Lung (tissue), 12 donors: ENCODE data around the gene MYL7. TPM values are rescaled to one million over a fixed set of nuclear protein-coding genes. Genes with fewer than 3 reads are reported as not detected.

ENCODE experiments used
- ATAC-seq: fragments of 200-7000 bp; cut with Tn5 transposase; one replicate; pipeline ENCODE4 v1.9.1; 2020; ENCODE audit warnings: moderate number of reproducible peaks; ENCODE audit not compliant: insufficient read depth, low FRiP score
- DNase-seq, 3 donors: peaks; one replicate each; pipeline ENCODE4 v3.0.0-alpha.2; 2013 to 2017
- H3K27ac ChIP-seq, 2 donors: one replicate each; pipeline ENCODE4 v1.5.1; 2013; ENCODE audit warnings: mild to moderate bottlenecking in 2 of 2, moderate library complexity in 2 of 2, control low read depth in 1 of 2, inconsistent platforms in 1 of 2, low read depth in 1 of 2, low read length in 1 of 2
- H3K27me3 ChIP-seq, 3 donors: one replicate each; pipeline ENCODE4 v1.5.1; 2013; ENCODE audit warnings: low read length in 2 of 3; ENCODE audit not compliant: control insufficient read depth in 3 of 3, insufficient read depth in 3 of 3
- H3K36me3 ChIP-seq, 4 donors: one replicate each; pipeline ENCODE4 v1.5.1; 2013; ENCODE audit warnings: low read length in 4 of 4, mild to moderate bottlenecking in 1 of 4, moderate library complexity in 1 of 4; ENCODE audit not compliant: control insufficient read depth in 4 of 4, insufficient read depth in 4 of 4
- H3K4me1 ChIP-seq, 5 donors: one replicate each; pipeline ENCODE4 v1.5.1; 2013; ENCODE audit warnings: low read length in 5 of 5, mild to moderate bottlenecking in 2 of 5, moderate library complexity in 1 of 5; ENCODE audit not compliant: control insufficient read depth in 5 of 5, insufficient read depth in 5 of 5
- H3K4me3 ChIP-seq: one replicate; pipeline ENCODE4 v1.5.1; 2013; ENCODE audit warnings: mild to moderate bottlenecking, control low read depth, moderate library complexity
- H3K9ac ChIP-seq, 2 donors: one replicate each; pipeline ENCODE4 v1.5.1; 2013; ENCODE audit warnings: low read length in 2 of 2, control low read depth in 1 of 2; ENCODE audit not compliant: insufficient read depth in 1 of 2
- H3K9me3 ChIP-seq, 4 donors: one replicate each; pipeline ENCODE4 v1.5.1; 2013; ENCODE audit warnings: low read length in 3 of 4, mild to moderate bottlenecking in 1 of 4, moderate library complexity in 1 of 4; ENCODE audit not compliant: control insufficient read depth in 4 of 4, insufficient read depth in 3 of 4
- WGBS, 2 donors: extraction: QIAGEN DNeasy Blood & Tissue Kit; methylation state at CpG; one replicate each; pipeline ENCODE4 v1.1.7; 2013; 5-methylcytosine and 5-hydroxymethylcytosine counted together
- polyA plus RNA-seq, 2 donors: library from polyadenylated mRNA; stranded (reverse); fragments of 200-250 nt; gene quantifications; one replicate each; pipeline ENCODE4 v1.2.1, GENCODE V29; 2013
- total RNA-seq, 2 donors: library from RNA; depleted of rRNA in 1 of 2; stranded (reverse); fragments of >200 nt in 1 of 2; gene quantifications; one replicate each; pipeline ENCODE4 v1.2.1, GENCODE V29; 2014 to 2021
- TF ChIP-seq, protein P1 (sequence below): IDR thresholded peaks from 2 replicates; pipeline ENCODE4 v1.5.1; 2012; ENCODE audit warnings: mild to moderate bottlenecking; ENCODE audit errors: control extremely low read depth, extremely low read depth
- donor health status: control.
- donor health status: control.
- donor health status: Bipolar disorder and iron deficiency.
- donor health status: healthy.
- donor health status: DM: yes; HTN: yes; CAD: no.

The MYL7 gene
- total and polyA plus RNA-seq, 4 donors = 0.08 to 13.0 TPM; not detected in 2

DNA sequence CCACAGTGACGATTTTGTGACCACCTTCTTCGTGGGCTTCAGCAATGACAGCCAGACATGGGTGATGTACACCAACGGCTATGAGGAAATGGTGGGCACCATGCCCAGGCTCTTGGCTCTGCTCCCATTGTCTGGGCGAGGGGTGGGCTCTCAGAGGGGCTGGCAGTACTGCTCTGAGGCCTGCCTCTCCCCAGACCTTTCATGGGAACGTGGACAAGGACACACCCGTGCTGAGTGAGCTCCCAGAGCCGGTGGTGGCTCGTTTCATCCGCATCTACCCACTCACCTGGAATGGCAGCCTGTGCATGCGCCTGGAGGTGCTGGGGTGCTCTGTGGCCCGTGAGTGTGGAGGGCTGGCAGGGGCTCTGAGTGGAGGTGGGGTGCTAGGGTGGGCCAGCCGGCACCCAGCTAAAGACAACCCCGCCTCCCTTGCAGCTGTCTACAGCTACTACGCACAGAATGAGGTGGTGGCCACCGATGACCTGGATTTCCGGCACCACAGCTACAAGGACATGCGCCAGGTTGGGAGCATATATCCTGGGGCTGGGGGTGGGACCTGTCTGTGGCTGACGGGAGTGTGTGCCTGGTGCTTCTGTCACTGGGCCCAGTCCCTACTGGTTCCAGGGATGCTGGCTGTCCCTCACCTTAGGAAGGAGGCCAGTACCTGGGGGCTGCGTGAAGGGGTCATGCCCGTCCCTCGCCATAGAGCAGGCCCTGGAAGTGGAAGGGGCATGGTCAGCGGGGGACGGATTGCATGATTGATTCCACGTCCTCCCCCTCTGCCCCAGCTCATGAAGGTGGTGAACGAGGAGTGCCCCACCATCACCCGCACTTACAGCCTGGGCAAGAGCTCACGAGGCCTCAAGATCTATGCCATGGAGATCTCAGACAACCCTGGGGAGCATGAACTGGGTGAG, 30.2 kb downstream of the MYL7 start:
- H3K27me3 ChIP-seq = no peaks in the 10 kb centered on the region
- no peak overlapping the region for H3K4me3 ChIP-seq
- no peaks in the 10 kb centered on the region for H3K9me3 ChIP-seq
- no peak overlapping the region for H3K9ac ChIP-seq
- TF ChIP-seq, protein P1, sequence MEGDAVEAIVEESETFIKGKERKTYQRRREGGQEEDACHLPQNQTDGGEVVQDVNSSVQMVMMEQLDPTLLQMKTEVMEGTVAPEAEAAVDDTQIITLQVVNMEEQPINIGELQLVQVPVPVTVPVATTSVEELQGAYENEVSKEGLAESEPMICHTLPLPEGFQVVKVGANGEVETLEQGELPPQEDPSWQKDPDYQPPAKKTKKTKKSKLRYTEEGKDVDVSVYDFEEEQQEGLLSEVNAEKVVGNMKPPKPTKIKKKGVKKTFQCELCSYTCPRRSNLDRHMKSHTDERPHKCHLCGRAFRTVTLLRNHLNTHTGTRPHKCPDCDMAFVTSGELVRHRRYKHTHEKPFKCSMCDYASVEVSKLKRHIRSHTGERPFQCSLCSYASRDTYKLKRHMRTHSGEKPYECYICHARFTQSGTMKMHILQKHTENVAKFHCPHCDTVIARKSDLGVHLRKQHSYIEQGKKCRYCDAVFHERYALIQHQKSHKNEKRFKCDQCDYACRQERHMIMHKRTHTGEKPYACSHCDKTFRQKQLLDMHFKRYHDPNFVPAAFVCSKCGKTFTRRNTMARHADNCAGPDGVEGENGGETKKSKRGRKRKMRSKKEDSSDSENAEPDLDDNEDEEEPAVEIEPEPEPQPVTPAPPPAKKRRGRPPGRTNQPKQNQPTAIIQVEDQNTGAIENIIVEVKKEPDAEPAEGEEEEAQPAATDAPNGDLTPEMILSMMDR = no peak
- peaks cover 0 to 44% (median 15%) of the 10 kb centered on the region in 4 donors for H3K36me3 ChIP-seq
- ATAC-seq (no peak), DNase-seq (no peak)
- 81 to 83% methylated on average over 27 of the region's 27 CpGs for WGBS, 2 donors
- H3K27ac ChIP-seq = no peak overlapping the region
- no peaks in the 10 kb centered on the region for H3K4me1 ChIP-seq

DNA sequence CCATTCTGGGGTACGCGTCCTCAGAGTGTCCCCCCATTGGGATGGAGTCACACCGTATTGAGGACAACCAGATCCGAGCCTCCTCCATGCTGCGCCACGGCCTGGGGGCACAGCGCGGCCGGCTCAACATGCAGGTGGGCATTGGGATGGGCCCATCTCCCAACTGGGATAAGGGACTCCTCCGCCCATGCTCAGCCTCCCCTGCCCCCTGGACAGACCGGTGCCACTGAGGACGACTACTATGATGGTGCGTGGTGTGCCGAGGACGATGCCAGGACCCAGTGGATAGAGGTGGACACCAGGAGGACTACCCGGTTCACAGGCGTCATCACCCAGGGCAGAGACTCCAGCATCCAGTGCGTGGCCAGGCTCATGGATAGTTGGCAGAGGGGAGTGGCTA, 31.1 kb downstream of the MYL7 start:
- TF ChIP-seq, protein P1 = no peak
- Histone ChIP-seq H3K36me3 (peaks cover 0 to 36% (median 15%) of the 10 kb centered on the region in 4 donors), H3K9me3 (no peaks in the 10 kb centered on the region), H3K27me3 (no peaks in the 10 kb centered on the region), H3K4me3 (no peak overlapping the region), H3K9ac (no peak overlapping the region), H3K27ac (no peak overlapping the region), H3K4me1 (peaks cover 0 to 7% (median 1%) of the 10 kb centered on the region in 5 donors)
- no peak for ATAC-seq
- DNase-seq = no peak
- 94 to 96% methylated on average over 18 of the region's 18 CpGs for WGBS, 2 donors

DNA sequence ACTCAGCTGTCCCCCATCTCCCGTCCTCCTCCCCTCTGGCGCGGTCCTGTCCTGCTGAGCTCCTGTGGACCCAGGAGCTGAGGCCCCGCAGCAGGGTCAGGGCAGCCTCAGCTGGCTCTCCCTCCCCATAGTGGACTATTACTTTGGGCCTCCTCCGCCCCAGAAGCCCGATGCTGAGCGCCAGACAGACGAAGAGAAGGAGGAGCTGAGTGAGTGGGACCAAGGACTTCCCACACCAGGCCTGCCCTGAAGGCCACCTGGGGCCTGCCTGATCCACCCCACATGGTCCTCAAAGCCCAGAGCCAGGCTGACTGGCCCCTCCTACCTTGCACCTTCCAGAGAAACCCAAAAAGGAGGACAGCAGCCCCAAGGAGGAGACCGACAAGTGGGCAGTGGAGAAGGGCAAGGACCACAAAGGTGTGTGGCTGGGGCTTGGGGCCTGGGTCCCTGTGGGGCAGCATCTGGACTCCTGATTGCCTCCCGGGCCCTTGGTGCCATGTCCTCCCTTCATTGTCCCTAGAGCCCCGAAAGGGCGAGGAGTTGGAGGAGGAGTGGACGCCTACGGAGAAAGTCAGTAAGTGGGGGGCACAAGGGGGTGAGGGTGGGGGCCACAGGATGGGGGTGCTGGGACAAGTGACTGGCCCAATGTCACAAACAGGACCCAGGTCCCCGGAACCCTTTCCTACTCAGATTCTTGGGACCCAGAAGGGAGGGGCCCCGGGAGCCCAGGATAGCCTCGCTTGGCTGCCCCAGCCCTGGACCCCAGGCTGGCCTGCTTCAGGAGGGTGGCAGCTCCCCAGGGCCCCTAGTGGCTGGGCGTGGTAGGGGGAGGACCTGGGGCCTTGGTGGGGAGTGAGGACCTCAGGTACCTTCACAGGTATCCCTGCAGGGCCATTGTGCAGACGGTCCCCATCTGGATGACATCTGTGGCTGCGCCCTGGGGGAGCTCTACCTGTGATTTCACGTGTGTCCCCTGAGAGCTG, 32.1 kb downstream of the MYL7 start:
- peaks cover 0 to 27% (median 13%) of the 10 kb centered on the region in 4 donors for H3K36me3 ChIP-seq
- TF ChIP-seq, protein P1 = no peak
- DNase-seq (no peak), ATAC-seq (no peak)
- H3K27me3 ChIP-seq = no peaks in the 10 kb centered on the region
- no peak overlapping the region for H3K9ac ChIP-seq
- H3K27ac ChIP-seq = no peak overlapping the region
- peaks cover 0 to 12% (median 3%) of the 10 kb centered on the region in 5 donors for H3K4me1 ChIP-seq
- 90 to 95% methylated on average over 21 of the region's 21 CpGs for WGBS, 2 donors
- no peak overlapping the region for H3K4me3 ChIP-seq
- H3K9me3 ChIP-seq = no peaks in the 10 kb centered on the region
